GM23338 (cell line): ENCODE measurements around the gene SLC22A4. TPM values are rescaled to one million over a fixed set of nuclear protein-coding genes. Genes with fewer than 3 reads are reported as not detected.

ENCODE experiments used
- CREB1 ChIP-seq: fragments of 250-450 bp; sonication (Bioruptor Pico); IDR thresholded peaks from 2 replicates; pipeline ENCODE4 v1.5.0; 2020; ENCODE audit warnings: low read depth, mild to moderate bottlenecking, moderate library complexity
- ZNF331 ChIP-seq: fragments of 250-450 bp; sonication (Bioruptor Pico); IDR thresholded peaks from 2 replicates; pipeline ENCODE4 v1.5.0; 2020; ENCODE audit warnings: low read depth, mild to moderate bottlenecking, moderate library complexity
- polyA plus RNA-seq: library from polyadenylated mRNA; unstranded; fragments of >200 nt; fragmentation: Nextera tagmentation; extraction: Ambion mirVana; gene quantifications from 2 replicates; pipeline ENCODE4 v1.2.1, GENCODE V29; 2016
- total RNA-seq: library from RNA; depleted of rRNA; stranded (reverse); fragments of >200 nt; shearing (Covaris generic); gene quantifications from 2 replicates; pipeline ENCODE4 v1.2.3, GENCODE V29; 2014
- TF ChIP-seq, protein P1 (sequence below): fragments of 250-450 bp; sonication (Bioruptor Pico); IDR thresholded peaks from 2 replicates; pipeline ENCODE4 v1.5.0; 2020; ENCODE audit warnings: mild to moderate bottlenecking, moderate library complexity
- TF ChIP-seq, protein P2 (sequence below): IDR thresholded peaks from one replicate; pipeline ENCODE4 v1.6.1; 2018; ENCODE audit warnings: antibody characterized with exemption; ENCODE audit not compliant: unreplicated experiment

SLC22A4 gene
- total and polyA plus RNA-seq, 2 experiments from 2014 or later = 0.28 to 0.40 TPM

DNA sequence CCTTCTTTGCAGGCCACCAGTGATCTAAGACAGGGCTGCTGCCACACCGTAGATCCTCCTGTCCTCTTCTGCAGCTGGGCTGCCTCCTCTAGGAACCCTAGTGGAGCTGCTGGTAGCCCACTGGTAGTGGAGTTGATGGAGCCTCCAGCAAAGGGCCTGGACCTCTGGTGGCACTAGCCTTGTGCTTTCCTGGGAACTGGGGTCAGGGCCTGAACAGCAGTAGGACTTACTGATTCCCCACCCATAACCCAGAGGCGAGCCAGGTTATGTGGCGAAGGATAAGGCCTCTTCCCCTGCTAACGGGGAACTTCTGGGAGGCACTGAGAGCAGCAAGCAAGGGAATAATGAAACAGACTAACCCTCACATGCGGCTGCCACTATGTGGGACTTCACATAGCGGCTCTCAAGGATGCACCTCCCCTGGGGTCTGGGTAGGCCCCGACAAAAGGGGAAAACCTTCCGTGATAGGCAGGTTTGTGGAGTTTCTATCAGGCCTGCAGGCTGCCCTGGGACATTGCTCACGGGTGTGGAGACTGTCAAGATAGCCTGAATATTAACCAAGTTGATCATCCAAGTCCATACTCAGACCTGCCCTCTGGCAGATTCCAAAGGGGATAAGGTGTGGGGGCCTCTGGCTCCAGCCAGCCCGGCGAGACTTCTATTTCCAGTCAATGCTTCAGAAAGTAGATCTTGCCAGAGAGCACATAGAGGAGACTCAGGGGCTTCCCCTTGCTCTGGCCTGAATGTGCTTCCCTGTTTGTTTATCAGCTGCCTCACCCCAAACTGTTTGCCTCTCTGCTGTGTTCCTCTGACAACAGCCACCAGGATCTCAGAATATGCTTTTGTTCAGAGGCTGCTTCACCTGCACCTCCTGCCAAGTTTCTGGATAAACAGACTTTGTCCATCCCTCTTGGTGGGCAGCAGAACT is 7.4 kb downstream of the SLC22A4 start (continued):
- TF ChIP-seq, protein P1, sequence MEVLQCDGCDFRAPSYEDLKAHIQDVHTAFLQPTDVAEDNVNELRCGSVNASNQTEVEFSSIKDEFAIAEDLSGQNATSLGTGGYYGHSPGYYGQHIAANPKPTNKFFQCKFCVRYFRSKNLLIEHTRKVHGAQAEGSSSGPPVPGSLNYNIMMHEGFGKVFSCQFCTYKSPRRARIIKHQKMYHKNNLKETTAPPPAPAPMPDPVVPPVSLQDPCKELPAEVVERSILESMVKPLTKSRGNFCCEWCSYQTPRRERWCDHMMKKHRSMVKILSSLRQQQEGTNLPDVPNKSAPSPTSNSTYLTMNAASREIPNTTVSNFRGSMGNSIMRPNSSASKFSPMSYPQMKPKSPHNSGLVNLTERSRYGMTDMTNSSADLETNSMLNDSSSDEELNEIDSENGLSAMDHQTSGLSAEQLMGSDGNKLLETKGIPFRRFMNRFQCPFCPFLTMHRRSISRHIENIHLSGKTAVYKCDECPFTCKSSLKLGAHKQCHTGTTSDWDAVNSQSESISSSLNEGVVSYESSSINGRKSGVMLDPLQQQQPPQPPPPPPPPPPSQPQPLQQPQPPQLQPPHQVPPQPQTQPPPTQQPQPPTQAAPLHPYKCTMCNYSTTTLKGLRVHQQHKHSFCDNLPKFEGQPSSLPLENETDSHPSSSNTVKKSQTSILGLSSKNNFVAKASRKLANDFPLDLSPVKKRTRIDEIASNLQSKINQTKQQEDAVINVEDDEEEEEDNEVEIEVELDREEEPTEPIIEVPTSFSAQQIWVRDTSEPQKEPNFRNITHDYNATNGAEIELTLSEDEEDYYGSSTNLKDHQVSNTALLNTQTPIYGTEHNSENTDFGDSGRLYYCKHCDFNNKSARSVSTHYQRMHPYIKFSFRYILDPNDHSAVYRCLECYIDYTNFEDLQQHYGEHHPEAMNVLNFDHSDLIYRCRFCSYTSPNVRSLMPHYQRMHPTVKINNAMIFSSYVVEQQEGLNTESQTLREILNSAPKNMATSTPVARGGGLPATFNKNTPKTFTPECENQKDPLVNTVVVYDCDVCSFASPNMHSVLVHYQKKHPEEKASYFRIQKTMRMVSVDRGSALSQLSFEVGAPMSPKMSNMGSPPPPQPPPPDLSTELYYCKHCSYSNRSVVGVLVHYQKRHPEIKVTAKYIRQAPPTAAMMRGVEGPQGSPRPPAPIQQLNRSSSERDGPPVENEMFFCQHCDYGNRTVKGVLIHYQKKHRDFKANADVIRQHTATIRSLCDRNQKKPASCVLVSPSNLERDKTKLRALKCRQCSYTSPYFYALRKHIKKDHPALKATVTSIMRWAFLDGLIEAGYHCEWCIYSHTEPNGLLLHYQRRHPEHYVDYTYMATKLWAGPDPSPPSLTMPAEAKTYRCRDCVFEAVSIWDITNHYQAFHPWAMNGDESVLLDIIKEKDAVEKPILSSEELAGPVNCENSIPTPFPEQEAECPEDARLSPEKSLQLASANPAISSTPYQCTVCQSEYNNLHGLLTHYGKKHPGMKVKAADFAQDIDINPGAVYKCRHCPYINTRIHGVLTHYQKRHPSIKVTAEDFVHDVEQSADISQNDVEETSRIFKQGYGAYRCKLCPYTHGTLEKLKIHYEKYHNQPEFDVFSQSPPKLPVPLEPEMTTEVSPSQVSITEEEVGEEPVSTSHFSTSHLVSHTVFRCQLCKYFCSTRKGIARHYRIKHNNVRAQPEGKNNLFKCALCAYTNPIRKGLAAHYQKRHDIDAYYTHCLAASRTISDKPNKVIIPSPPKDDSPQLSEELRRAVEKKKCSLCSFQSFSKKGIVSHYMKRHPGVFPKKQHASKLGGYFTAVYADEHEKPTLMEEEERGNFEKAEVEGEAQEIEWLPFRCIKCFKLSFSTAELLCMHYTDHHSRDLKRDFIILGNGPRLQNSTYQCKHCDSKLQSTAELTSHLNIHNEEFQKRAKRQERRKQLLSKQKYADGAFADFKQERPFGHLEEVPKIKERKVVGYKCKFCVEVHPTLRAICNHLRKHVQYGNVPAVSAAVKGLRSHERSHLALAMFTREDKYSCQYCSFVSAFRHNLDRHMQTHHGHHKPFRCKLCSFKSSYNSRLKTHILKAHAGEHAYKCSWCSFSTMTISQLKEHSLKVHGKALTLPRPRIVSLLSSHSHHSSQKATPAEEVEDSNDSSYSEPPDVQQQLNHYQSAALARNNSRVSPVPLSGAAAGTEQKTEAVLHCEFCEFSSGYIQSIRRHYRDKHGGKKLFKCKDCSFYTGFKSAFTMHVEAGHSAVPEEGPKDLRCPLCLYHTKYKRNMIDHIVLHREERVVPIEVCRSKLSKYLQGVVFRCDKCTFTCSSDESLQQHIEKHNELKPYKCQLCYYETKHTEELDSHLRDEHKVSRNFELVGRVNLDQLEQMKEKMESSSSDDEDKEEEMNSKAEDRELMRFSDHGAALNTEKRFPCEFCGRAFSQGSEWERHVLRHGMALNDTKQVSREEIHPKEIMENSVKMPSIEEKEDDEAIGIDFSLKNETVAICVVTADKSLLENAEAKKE (CRISPR knock-in tag) = no peak
- TF ChIP-seq CREB1 (CRISPR knock-in tag) (no peak), ZNF331 (CRISPR knock-in tag) (no peak)
- TF ChIP-seq, protein P2, sequence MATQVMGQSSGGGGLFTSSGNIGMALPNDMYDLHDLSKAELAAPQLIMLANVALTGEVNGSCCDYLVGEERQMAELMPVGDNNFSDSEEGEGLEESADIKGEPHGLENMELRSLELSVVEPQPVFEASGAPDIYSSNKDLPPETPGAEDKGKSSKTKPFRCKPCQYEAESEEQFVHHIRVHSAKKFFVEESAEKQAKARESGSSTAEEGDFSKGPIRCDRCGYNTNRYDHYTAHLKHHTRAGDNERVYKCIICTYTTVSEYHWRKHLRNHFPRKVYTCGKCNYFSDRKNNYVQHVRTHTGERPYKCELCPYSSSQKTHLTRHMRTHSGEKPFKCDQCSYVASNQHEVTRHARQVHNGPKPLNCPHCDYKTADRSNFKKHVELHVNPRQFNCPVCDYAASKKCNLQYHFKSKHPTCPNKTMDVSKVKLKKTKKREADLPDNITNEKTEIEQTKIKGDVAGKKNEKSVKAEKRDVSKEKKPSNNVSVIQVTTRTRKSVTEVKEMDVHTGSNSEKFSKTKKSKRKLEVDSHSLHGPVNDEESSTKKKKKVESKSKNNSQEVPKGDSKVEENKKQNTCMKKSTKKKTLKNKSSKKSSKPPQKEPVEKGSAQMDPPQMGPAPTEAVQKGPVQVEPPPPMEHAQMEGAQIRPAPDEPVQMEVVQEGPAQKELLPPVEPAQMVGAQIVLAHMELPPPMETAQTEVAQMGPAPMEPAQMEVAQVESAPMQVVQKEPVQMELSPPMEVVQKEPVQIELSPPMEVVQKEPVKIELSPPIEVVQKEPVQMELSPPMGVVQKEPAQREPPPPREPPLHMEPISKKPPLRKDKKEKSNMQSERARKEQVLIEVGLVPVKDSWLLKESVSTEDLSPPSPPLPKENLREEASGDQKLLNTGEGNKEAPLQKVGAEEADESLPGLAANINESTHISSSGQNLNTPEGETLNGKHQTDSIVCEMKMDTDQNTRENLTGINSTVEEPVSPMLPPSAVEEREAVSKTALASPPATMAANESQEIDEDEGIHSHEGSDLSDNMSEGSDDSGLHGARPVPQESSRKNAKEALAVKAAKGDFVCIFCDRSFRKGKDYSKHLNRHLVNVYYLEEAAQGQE = no peak
